Measurements from ENCODE around the gene PKP3. TPM values are rescaled to one million over a fixed set of nuclear protein-coding genes. Genes with fewer than 3 reads are reported as not detected.
A peak's percentile ranks its signal among the peaks of the same experiment; 100 is the strongest.

The PKP3 gene
- total and polyA plus RNA-seq, 8 donors, result 26.3 to 356 (median 80.8) TPM

DNA sequence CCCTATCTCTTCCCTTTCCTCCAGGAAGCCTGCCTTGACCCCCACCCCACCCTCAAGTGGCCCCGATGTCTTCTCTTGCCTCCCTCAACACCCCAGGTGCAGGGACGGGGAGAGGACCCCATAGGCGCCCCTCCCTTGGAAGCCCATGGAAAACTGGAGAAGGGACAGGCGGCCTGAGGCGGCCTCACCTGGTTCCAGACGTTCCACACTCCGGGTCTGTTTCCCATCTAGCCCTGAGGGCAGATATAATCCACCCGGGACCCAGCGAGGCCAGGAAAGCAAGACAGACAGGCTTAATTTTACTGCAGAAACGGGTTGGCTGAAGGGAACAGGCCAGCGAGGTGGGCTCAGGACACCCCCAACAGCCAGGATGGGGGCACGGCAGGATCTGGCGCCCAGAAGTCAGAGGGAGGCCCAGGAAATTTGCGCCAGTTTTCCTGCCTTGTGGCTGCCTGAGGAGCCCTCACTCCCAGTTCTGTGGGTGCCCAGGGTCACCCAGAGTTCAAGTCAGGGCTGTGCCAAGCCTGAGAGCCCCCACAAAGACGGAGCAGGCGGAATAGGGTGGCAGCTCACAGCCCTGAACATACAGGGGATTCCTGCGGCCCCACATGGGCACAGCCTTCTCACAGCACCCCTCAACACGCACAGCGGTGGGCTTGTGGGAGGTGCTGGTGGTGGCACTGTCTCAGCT, 23.8 kb downstream of the PKP3 start:
- Histone ChIP-seq H3K4me3 (peak overlapping the region; percentile 55 to 73 (median 61)), H3K27me3 (peaks cover 6 to 70% (median 16%) of the 10 kb centered on the region in 3 donors), H3K27ac (peak overlapping the region; percentile 84 to 91 (median 88)), H3K9me3 (no peaks in the 10 kb centered on the region), H3K4me1 (peaks cover 15 to 55% (median 45%) of the 10 kb centered on the region in 4 donors), H3K36me3 (no peaks in the 10 kb centered on the region)
- intact Hi-C loops (cut with DNase I; ENCODE audit: low total_unique reads), result no loop called here
- TF ChIP-seq EP300 (IDR thresholded peaks at IDR 0.05) (no peak), POLR2A (IDR thresholded peaks at IDR 0.05) (no peak), POLR2AphosphoS5 (IDR thresholded peaks at IDR 0.05) (no peak)
- TF ChIP-seq, protein P1, sequence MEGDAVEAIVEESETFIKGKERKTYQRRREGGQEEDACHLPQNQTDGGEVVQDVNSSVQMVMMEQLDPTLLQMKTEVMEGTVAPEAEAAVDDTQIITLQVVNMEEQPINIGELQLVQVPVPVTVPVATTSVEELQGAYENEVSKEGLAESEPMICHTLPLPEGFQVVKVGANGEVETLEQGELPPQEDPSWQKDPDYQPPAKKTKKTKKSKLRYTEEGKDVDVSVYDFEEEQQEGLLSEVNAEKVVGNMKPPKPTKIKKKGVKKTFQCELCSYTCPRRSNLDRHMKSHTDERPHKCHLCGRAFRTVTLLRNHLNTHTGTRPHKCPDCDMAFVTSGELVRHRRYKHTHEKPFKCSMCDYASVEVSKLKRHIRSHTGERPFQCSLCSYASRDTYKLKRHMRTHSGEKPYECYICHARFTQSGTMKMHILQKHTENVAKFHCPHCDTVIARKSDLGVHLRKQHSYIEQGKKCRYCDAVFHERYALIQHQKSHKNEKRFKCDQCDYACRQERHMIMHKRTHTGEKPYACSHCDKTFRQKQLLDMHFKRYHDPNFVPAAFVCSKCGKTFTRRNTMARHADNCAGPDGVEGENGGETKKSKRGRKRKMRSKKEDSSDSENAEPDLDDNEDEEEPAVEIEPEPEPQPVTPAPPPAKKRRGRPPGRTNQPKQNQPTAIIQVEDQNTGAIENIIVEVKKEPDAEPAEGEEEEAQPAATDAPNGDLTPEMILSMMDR (IDR thresholded peaks at IDR 0.05), result no peak
- 46 to 58% (median 53%) methylated on average over 16 to 19 of the region's 19 CpGs for WGBS, 5 donors
- no peak for DNase-seq

DNA sequence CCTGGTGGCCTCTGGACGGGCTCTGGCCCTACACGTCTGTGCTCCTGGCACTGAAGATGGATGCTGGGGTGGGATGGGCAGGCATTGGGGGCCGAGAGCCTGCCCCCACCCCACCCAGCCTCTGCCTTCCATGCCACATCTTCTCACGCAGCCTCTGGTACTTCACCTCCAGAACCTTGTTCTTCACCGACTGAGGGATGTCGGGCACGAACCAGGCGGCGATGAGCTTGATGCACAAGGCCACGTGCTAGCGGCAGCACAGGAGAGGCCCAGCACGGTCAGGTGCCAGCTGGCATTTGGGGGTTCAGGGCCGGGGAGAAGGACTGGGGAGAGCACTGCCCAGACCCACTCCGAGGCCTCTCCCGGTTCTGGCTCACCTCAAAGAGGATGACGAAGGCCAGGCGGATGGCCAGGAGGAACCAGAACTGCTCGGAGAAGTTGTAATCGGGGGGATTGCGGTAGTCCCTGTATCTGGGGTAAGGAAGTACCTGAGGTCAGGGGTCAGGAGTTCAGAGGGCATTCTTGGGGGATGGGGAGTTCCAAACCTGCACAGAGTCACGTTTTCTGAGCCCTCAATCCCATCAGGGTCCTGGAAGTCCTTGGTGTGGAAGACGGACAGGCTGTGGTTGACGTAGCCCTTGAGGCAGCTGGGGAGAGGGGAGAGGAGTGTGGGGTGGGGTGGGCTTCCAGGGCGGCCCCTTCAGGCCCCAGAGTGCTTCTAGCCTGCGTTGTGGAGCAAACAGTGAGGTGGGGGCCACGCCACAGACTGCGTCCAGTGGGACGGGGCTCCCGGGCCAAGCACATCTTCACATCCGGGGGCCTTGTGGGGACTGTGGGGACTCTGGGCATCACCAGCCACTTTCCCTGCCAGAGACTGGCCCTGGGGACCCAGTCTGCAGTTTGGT, 24.6 kb downstream of the PKP3 start:
- intact Hi-C loops (cut with DNase I; ENCODE audit: low total_unique reads), result no loop called here
- Histone ChIP-seq H3K27ac (no peak overlapping the region), H3K4me3 (no peak overlapping the region), H3K36me3 (no peaks in the 10 kb centered on the region), H3K27me3 (peaks cover 6 to 77% (median 16%) of the 10 kb centered on the region in 3 donors), H3K9me3 (no peaks in the 10 kb centered on the region), H3K4me1 (peaks cover 15 to 47% (median 40%) of the 10 kb centered on the region in 4 donors)
- 89 to 94% (median 92%) methylated on average over 26 to 30 of the region's 30 CpGs for WGBS, 5 donors
- TF ChIP-seq EP300 (IDR thresholded peaks at IDR 0.05), result no peak
- no peak for TF ChIP-seq POLR2AphosphoS5 (IDR thresholded peaks at IDR 0.05)
- TF ChIP-seq, protein P1 (IDR thresholded peaks at IDR 0.05), result no peak
- TF ChIP-seq POLR2A (IDR thresholded peaks at IDR 0.05), result no peak
- no peak for DNase-seq

DNA sequence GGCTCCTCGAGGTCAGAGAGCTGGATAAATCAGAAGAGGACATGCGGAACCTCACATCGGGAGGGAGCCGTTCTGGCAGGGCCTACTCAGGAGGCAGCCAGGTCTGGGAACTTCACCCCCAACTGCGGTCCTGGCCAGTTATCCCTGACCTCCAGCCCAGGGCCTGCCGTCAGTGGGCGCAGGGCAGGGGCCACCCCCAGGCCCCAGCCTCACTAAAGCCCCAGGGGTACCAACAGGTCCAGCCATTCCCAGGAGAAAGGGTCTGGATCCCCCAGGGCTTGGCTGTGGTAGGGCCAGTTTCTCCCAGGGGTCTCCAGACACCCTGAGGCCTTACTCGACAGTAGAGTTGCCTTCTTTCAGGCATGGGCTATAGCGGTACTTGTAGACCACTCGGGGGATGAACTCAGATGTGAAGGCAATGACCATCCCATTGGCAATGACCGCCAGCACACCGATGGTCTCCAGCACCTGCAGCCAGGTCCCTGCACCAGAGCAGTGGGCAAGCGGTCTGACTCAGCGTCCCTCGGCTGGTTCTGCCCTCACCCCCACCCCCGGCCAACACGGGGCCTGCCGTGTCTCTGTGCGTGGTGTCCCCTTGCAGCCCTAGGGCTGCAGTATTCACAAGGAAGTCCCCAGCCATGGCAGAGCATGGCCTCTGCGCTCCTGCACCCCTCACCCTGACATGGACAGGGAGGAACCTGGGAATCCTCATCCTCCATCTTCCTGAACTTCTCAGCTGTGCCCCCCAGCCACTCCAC, 25.4 kb downstream of the PKP3 start:
- H3K27ac ChIP-seq, result no peak overlapping the region
- WGBS, 5 donors, result 85 to 92% (median 88%) methylated on average over 12 to 20 of the region's 20 CpGs
- H3K4me3 ChIP-seq, result no peak overlapping the region
- peaks cover 6 to 82% (median 16%) of the 10 kb centered on the region in 3 donors for H3K27me3 ChIP-seq
- no peaks in the 10 kb centered on the region for H3K36me3 ChIP-seq
- H3K4me1 ChIP-seq, result peaks cover 15 to 39% (median 34%) of the 10 kb centered on the region in 4 donors
- DNase-seq, result no peak
- intact Hi-C loops (cut with DNase I; ENCODE audit: low total_unique reads), result no loop called here
- no peaks in the 10 kb centered on the region for H3K9me3 ChIP-seq
- TF ChIP-seq, protein P1 (IDR thresholded peaks at IDR 0.05), result no peak
- TF ChIP-seq EP300 (IDR thresholded peaks at IDR 0.05) (no peak), POLR2A (IDR thresholded peaks at IDR 0.05) (no peak), POLR2AphosphoS5 (IDR thresholded peaks at IDR 0.05) (no peak)

Measured in stomach (tissue), 9 donors.